Lung (tissue), 12 donors: ENCODE data around the gene ARHGAP18. TPM values are rescaled to one million over a fixed set of nuclear protein-coding genes. Genes with fewer than 3 reads are reported as not detected.

Experiments used
- ATAC-seq: fragments of 200-7000 bp; cut with Tn5 transposase; one replicate; pipeline ENCODE4 v1.9.1; 2020; ENCODE audit warnings: moderate number of reproducible peaks; ENCODE audit not compliant: insufficient read depth, low FRiP score
- DNase-seq, 3 donors: peaks; one replicate each; pipeline ENCODE4 v3.0.0-alpha.2; 2013 to 2017
- H3K27ac ChIP-seq, 2 donors: one replicate each; pipeline ENCODE4 v1.5.1; 2013; ENCODE audit warnings: mild to moderate bottlenecking in 2 of 2, moderate library complexity in 2 of 2, control low read depth in 1 of 2, inconsistent platforms in 1 of 2, low read depth in 1 of 2, low read length in 1 of 2
- H3K27me3 ChIP-seq, 3 donors: one replicate each; pipeline ENCODE4 v1.5.1; 2013; ENCODE audit warnings: low read length in 2 of 3; ENCODE audit not compliant: control insufficient read depth in 3 of 3, insufficient read depth in 3 of 3
- H3K36me3 ChIP-seq, 4 donors: one replicate each; pipeline ENCODE4 v1.5.1; 2013; ENCODE audit warnings: low read length in 4 of 4, mild to moderate bottlenecking in 1 of 4, moderate library complexity in 1 of 4; ENCODE audit not compliant: control insufficient read depth in 4 of 4, insufficient read depth in 4 of 4
- H3K4me1 ChIP-seq, 5 donors: one replicate each; pipeline ENCODE4 v1.5.1; 2013; ENCODE audit warnings: low read length in 5 of 5, mild to moderate bottlenecking in 2 of 5, moderate library complexity in 1 of 5; ENCODE audit not compliant: control insufficient read depth in 5 of 5, insufficient read depth in 5 of 5
- H3K4me3 ChIP-seq: one replicate; pipeline ENCODE4 v1.5.1; 2013; ENCODE audit warnings: mild to moderate bottlenecking, control low read depth, moderate library complexity
- H3K9ac ChIP-seq, 2 donors: one replicate each; pipeline ENCODE4 v1.5.1; 2013; ENCODE audit warnings: low read length in 2 of 2, control low read depth in 1 of 2; ENCODE audit not compliant: insufficient read depth in 1 of 2
- H3K9me3 ChIP-seq, 4 donors: one replicate each; pipeline ENCODE4 v1.5.1; 2013; ENCODE audit warnings: low read length in 3 of 4, mild to moderate bottlenecking in 1 of 4, moderate library complexity in 1 of 4; ENCODE audit not compliant: control insufficient read depth in 4 of 4, insufficient read depth in 3 of 4
- CTCF ChIP-seq: IDR thresholded peaks from 2 replicates; pipeline ENCODE4 v1.5.1; 2012; ENCODE audit warnings: mild to moderate bottlenecking; ENCODE audit errors: control extremely low read depth, extremely low read depth
- WGBS, 2 donors: extraction: QIAGEN DNeasy Blood & Tissue Kit; methylation state at CpG; one replicate each; pipeline ENCODE4 v1.1.7; 2013; 5-methylcytosine and 5-hydroxymethylcytosine counted together
- polyA plus RNA-seq, 2 donors: library from polyadenylated mRNA; stranded (reverse); fragments of 200-250 nt; gene quantifications; one replicate each; pipeline ENCODE4 v1.2.1, GENCODE V29; 2013
- total RNA-seq, 2 donors: library from RNA; depleted of rRNA in 1 of 2; stranded (reverse); fragments of >200 nt in 1 of 2; gene quantifications; one replicate each; pipeline ENCODE4 v1.2.1, GENCODE V29; 2014 to 2021
- donor health status: control.
- donor health status: control.
- donor health status: Bipolar disorder and iron deficiency.
- donor health status: healthy.
- donor health status: DM: yes; HTN: yes; CAD: no.

Gene ARHGAP18
- total and polyA plus RNA-seq, 4 donors, result 16.4 to 70.7 (median 33.0) TPM

- DNase-seq, result no peak
- no peaks in the 10 kb centered on the region for H3K27me3 ChIP-seq
- no peak overlapping the region for H3K27ac ChIP-seq
- no peak overlapping the region for H3K9ac ChIP-seq
- 77 to 79% methylated on average over 2 of the region's 2 CpGs for WGBS, 2 donors
- H3K4me3 ChIP-seq, result no peak overlapping the region
- no peaks in the 10 kb centered on the region for H3K9me3 ChIP-seq
- TF ChIP-seq CTCF, result no peak
- peaks cover 0 to 5% (median 0%) of the 10 kb centered on the region in 5 donors for H3K4me1 ChIP-seq
- H3K36me3 ChIP-seq, result no peaks in the 10 kb centered on the region
- ATAC-seq, result no peak
Observed at GRCh38 chr6:129603741-129604140, 106.2 kb downstream of the ARHGAP18 start.

- no peaks in the 10 kb centered on the region for H3K27me3 ChIP-seq
- TF ChIP-seq CTCF, result no peak
- no peak overlapping the region for H3K9ac ChIP-seq
- H3K9me3 ChIP-seq, result no peaks in the 10 kb centered on the region
- no peak overlapping the region for H3K4me3 ChIP-seq
- no peaks in the 10 kb centered on the region for H3K4me1 ChIP-seq
- 94 to 98% methylated on average over 3 of the region's 3 CpGs for WGBS, 2 donors
- no peak for DNase-seq
- no peak overlapping the region for H3K27ac ChIP-seq
- ATAC-seq, result no peak
- H3K36me3 ChIP-seq, result no peaks in the 10 kb centered on the region
Observed at GRCh38 chr6:129601323-129601722, 108.7 kb downstream of the ARHGAP18 start.

- H3K27me3 ChIP-seq, result no peaks in the 10 kb centered on the region
- no peaks in the 10 kb centered on the region for H3K9me3 ChIP-seq
- no peak for DNase-seq
- H3K4me1 ChIP-seq, result no peaks in the 10 kb centered on the region
- H3K4me3 ChIP-seq, result no peak overlapping the region
- ATAC-seq, result no peak
- no peak for TF ChIP-seq CTCF
- no peak overlapping the region for H3K27ac ChIP-seq
- H3K9ac ChIP-seq, result no peak overlapping the region
- no peaks in the 10 kb centered on the region for H3K36me3 ChIP-seq
- 88 to 90% methylated on average over 5 of the region's 5 CpGs for WGBS, 2 donors
Observed at GRCh38 chr6:129599467-129599866, 110.5 kb downstream of the ARHGAP18 start.
